ENCODE measurements around the gene SLC12A3.

SLC12A3 gene, protein sequence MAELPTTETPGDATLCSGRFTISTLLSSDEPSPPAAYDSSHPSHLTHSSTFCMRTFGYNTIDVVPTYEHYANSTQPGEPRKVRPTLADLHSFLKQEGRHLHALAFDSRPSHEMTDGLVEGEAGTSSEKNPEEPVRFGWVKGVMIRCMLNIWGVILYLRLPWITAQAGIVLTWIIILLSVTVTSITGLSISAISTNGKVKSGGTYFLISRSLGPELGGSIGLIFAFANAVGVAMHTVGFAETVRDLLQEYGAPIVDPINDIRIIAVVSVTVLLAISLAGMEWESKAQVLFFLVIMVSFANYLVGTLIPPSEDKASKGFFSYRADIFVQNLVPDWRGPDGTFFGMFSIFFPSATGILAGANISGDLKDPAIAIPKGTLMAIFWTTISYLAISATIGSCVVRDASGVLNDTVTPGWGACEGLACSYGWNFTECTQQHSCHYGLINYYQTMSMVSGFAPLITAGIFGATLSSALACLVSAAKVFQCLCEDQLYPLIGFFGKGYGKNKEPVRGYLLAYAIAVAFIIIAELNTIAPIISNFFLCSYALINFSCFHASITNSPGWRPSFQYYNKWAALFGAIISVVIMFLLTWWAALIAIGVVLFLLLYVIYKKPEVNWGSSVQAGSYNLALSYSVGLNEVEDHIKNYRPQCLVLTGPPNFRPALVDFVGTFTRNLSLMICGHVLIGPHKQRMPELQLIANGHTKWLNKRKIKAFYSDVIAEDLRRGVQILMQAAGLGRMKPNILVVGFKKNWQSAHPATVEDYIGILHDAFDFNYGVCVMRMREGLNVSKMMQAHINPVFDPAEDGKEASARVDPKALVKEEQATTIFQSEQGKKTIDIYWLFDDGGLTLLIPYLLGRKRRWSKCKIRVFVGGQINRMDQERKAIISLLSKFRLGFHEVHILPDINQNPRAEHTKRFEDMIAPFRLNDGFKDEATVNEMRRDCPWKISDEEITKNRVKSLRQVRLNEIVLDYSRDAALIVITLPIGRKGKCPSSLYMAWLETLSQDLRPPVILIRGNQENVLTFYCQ

DNA sequence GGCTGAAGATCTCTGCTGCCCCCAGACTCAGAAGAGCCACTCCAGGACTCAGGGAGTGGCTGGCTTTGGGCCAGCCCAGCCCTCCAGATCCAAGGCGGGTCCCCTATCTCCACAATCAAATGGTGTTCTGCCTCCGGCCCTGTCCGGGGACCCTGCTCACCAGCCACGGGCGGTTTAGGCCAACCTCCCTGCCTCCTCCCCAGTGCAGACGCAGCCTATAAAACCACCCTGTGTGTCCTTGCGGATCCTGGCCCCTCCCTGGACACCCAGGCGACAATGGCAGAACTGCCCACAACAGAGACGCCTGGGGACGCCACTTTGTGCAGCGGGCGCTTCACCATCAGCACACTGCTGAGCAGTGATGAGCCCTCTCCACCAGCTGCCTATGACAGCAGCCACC is at the start of gene SLC12A3:
Gene SLC12A3 (plus strand): TSS at position 248 of the 400 bp plus-strand sequence. CDS start 29 bp downstream, at position 277.
- DNase-seq: no peak

DNA sequence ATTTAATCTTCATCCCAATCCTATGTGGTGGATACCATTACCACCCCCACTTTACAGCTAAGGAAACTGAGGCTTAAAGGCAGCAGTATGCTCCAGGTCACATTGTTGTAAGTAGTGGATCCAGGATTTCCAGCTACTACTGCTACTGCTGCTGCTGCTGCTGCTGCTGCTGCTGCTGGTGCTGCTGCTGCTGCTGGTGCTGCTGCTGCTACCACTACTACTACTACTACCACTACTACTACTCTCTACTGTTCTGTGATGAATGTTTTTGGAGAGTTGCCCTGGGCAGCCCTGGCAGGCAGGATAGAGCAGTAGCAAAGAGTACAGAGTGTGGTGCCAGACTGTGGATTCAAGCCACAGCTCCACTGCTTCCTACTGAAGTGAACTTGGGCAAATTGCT is 49.3 kb upstream of the SLC12A3 start:
- no peak for DNase-seq

GRCh38 chr16:56817056-56817455 is 48.0 kb upstream of the SLC12A3 start:
- DNase-seq: no peak

DNA sequence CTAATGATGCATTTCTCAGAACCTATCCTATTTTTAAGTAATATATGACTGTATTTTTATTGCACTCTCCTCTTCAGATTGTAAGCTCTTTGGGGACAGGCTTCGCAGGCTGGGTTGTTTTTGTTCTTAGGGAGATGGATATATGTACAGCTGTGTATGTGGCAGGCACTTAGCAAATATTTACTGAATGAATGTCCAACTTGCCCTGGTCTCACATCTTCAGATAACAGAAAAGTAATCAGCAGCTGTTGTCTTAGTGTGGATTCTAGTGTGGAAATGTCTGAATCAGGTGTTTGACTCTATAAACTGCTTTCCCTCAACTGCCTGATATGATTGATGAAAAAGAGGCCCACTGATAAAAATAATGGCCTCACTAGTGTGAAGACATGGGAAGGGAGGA is 47.1 kb upstream of the SLC12A3 start:
- no peak for DNase-seq

DNA sequence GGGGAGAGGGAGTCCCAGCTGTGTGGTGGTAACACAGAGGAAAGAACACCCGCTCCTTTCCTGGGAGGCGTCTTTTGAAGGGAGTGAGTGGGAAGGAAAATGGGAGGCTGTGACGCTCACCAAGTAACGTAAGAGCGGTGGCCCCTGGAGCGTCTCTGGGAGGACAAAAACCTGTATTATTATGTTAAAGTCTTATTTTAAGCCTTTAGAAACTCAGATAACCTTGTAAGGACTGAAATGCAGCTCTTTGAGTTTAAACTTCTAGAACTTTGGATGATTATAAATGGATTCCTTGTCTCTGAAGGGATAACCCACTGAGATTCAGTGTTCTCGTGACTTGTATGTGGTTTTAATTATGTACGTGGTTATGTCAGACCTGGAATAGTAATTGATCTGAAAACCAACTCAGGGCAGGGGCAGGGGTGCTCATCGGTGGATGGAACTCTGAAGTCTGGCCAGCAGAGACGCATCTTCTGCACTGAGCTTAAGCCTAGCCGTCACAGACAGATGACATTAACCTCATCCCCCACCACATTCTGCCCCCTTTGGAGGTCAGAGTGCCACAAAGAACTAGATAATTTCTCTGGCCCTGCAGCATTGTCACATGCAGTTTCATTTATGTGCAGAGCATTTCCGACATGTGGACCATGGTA is 41.8 kb upstream of the SLC12A3 start:
- no peak for DNase-seq

DNA sequence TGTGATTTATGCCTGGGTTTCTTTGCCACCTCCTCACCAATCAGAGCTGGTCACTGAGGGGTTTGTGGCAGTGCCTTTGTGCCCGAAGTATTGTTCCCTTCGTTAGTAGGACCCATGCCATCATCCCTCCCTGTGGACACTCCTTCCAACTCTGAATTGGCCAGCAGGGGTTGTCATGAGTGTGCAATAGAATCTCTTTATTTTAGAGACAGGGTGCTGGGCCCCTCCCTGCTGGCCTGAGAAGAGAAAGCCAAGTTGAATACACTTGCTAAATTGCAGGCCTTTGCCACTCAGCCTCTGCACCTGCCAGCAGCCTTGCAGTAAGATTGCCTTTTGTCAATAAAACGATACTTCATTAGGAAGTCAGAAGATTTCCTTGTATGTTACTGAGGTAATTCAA is 40.7 kb upstream of the SLC12A3 start:
- no peak for DNase-seq

GRCh38 chr16:56824804-56825203 is 40.2 kb upstream of the SLC12A3 start:
- DNase-seq: no peak

- DNase-seq: no peak
Observed at GRCh38 chr16:56825826-56826225, 39.2 kb upstream of the SLC12A3 start.

- DNase-seq: no peak
Observed at GRCh38 chr16:56828647-56829046, 36.4 kb upstream of the SLC12A3 start.

DNA sequence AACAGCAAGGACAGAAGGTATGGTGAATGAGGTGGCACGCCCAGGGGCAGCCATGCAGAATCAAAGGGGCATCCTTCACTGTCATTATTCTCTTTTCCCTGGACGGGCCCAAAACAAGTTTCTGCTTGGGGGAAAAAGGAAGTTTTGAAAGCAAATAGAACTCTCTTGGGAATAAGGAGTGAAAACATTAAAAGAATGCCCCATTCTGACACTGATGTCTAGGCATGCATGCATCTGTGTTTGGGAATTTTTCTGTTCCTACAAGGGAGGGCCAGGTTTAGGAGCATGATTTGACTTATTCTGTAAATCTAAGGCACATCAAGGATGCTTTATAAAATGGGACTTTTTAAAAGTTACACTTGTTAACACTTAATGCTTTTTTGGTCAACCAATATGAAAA is 34.3 kb upstream of the SLC12A3 start:
- no peak for DNase-seq

GRCh38 chr16:56832768-56833167 is 32.2 kb upstream of the SLC12A3 start:
- no peak for DNase-seq

- DNase-seq: no peak
Observed at GRCh38 chr16:56833243-56833970, 31.6 kb upstream of the SLC12A3 start.

- DNase-seq: no peak
Observed at GRCh38 chr16:56835320-56835719, 29.7 kb upstream of the SLC12A3 start.

DNA sequence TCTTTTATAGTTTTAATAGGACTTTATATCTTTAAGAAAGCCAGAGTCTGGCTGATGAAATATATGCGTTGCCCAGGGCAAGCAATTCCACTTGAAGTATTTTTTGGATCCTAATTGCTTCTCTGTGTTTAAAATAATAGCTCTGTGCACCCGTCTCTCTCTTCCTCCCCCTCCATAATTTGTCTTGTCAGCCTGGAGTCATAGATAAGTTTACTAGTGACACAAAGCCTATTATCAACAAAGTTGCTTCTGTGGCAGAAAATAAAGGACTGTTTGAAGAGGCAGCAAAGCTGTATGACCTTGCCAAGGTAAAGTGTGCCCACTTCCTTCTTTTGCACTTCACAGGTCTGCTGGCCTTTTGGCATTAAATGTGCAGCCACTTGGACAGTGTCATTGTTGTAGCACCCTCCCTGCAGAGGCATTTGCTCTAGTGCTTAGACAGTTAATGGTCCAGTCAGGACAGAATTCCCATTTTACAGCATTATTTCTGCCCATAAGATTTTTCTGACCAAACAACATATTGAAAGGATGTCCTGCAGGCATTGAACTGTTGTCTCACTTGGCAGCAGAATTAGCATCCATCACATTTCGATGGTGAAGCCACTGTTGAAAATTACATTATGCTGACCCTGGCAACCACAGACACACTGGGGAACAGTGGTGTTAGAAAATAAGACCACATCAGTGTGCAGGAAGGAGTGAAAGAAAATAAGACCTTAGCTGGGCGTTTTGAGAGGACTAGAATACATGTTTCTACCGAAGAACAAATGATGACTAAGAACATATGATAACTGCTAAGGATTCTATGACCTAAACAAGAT is 28.4 kb upstream of the SLC12A3 start:
- DNase-seq: no peak

GRCh38 chr16:56838622-56839337 is 26.2 kb upstream of the SLC12A3 start:
- no peak for DNase-seq

GRCh38 chr16:56841233-56841632 is 23.8 kb upstream of the SLC12A3 start:
- DNase-seq: no peak

DNA sequence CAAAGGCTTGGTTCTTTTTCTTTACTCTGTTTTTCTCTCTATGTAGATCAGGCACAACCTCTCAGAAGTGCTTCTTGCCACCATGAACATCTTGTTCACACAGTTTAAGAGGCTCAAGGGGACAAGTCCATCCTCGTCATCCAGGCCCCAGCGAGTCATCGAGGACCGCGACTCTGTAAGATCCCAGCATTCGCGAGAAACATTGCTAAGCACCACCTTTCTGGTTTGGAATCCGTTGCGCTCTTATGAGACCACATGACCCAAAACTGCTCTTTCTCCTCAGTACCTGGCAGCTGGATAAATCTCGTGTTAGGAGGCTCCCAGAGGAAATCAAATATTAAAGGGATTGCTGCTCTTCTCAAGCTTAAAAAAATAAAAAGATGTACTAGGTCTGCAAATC is 23.3 kb upstream of the SLC12A3 start:
- no peak for DNase-seq

DNA sequence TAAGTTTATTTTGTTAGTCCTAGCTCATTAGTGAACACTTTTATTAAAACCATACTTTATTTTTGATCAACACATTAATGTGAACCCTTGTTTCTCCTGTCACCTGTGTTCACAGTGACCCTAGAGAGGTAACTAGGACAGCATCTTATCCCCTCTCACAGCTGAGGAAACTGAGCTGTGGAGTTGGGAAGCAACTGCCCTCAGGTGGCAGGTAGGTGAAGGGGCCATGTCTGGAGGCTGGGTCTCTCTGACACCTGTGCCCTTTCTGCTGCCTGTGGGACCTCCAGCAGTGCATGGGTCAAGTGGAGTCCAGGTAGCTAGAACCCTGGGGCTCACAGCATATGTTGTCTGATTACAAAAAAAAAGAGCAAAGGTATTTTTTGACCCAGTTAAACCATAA is 22.9 kb upstream of the SLC12A3 start:
- DNase-seq: no peak

DNA sequence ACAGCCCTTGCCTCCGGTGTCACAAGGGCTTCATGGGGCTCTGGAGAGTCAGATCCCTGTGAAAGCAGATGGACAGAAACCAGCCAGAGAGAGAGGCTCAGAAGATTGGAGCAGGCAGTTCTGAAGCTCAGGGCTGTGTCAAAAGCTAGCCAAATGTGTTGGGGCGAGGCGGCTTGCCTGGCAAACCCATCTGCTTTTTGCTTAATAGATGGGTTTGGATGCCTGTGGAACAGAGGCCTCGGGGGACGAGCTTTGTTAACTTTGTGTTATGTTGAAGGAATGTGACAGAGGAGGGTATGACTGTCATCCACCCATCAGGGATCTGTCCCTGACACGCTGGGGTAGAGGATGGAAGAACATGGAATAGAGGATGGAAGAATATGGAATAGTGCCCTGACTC is 21.0 kb upstream of the SLC12A3 start:
- no peak for DNase-seq

GRCh38 chr16:56847173-56847910 is 17.7 kb upstream of the SLC12A3 start:
- DNase-seq: peak; percentile 35

Data from stimulated activated CD4-positive, alpha-beta T cell treated with anti-CD3 and anti-CD28 coated beads, Interleukin-15, amount 100 ng/mL, for 24 hours (primary cell).